8988T (cell line): ENCODE data around the gene DR1.

ENCODE experiments used
- DNase-seq: peaks from one replicate; pipeline ENCODE4 v3.0.0; 2011

DR1 gene

GRCh38 chr1:93395195-93395594, 49.5 kb downstream of the DR1 start:
- DNase-seq: no peak

- DNase-seq: no peak
Measured at GRCh38 chr1:93399781-93400180, 54.1 kb downstream of the DR1 start.

- DNase-seq: no peak
Measured at GRCh38 chr1:93408203-93408602, 62.5 kb downstream of the DR1 start.

GRCh38 chr1:93411000-93411399, 65.3 kb downstream of the DR1 start:
- DNase-seq: no peak

GRCh38 chr1:93414749-93415148, 69.0 kb downstream of the DR1 start:
- DNase-seq: no peak

GRCh38 chr1:93415296-93415695, 69.6 kb downstream of the DR1 start:
- DNase-seq: no peak

- no peak for DNase-seq
Measured at GRCh38 chr1:93416183-93416582, 70.5 kb downstream of the DR1 start.
